HCT116 (cell line): Measurements from ENCODE around the gene GNRH2. TPM values are rescaled to one million over a fixed set of nuclear protein-coding genes. Genes with fewer than 3 reads are reported as not detected.
"Not testable (repeated sequence)": the region's sequence is repeated elsewhere in the genome, so short reads cannot be mapped to it uniquely, and the experiment has no call there.

Experiments
- ATAC-seq: fragments of 200-7000 bp; cut with Tn5 transposase; 2 replicates; pipeline ENCODE4 v1.9.1; 2020; ENCODE audit warnings: mild to moderate bottlenecking, moderate library complexity
- BruUV-seq: library from RNA; stranded (reverse); fragments of 400-500 nt; replicated peaks from 2 replicates; lab custom pipeline; 2021; lab: Mats Ljungman, UMichigan
- CTCF ChIA-PET: fragments of 300-600 bp; sonication (Branson Sonifier 250); formaldehyde crosslinking; loops from one replicate; lab custom pipeline; 2021; ENCODE audit warnings: antibody characterized with exemption; lab: Charles Lee
- POLR2A ChIA-PET: fragments of 300-600, 350-600 bp; sonication (Branson Sonifier 250); formaldehyde crosslinking; loops from one replicate; lab custom pipeline; 2021; ENCODE audit warnings: antibody characterized with exemption; lab: Charles Lee
- RAD21 ChIA-PET, 2 experiments: fragments of 300-600 bp; sonication (Branson Sonifier 250); formaldehyde crosslinking; loops; one replicate each; lab custom pipeline; 2023; ENCODE audit warnings: low total read pairs in 2 of 2; ENCODE audit not compliant: uncharacterized antibody in 2 of 2, unreplicated experiment in 2 of 2, low non-redundant PET in 1 of 2; lab: Charles Lee
- DNase-seq: peaks from one replicate; pipeline ENCODE4 v3.0.0-alpha.2; 2010; ENCODE audit warnings: low read depth, low spot score
- H2AFZ ChIP-seq: fragments of 200-600 bp; shearing (Covaris generic), sonication (generic); 2 replicates; pipeline ENCODE4 v1.6.1; 2017; ENCODE audit warnings: low read depth, mixed run types, mixed read lengths, antibody characterized with exemption, low read length; ENCODE audit not compliant: poor library complexity, severe bottlenecking
- H3K27ac ChIP-seq: 2 replicates; pipeline ENCODE4 v1.5.1; 2012; ENCODE audit warnings: low read depth, low read length
- H3K27me3 ChIP-seq: fragments of 200-600 bp; sonication (generic); 2 replicates; pipeline ENCODE4 v1.6.1; 2016; ENCODE audit warnings: mixed run types, low read length, mixed read lengths; ENCODE audit not compliant: insufficient read depth
- H3K36me3 ChIP-seq, 2 experiments: fragments of 200-500 bp in 1 of 2; fragments of 200-600 bp in 1 of 2; sonication (Bioruptor generic) in 1 of 2; sonication (generic) in 1 of 2; 2 replicates each; pipeline versions ENCODE4 v1.5.1 to v1.6.1; 2014 to 2016; ENCODE audit warnings: low read length in 2 of 2, inconsistent platforms in 1 of 2, mixed read lengths in 1 of 2, mixed run types in 1 of 2; ENCODE audit not compliant: insufficient read depth in 2 of 2, control insufficient read depth in 1 of 2
- H3K4me1 ChIP-seq, 2 experiments: fragments of 200-600 bp in 1 of 2; sonication (generic) in 1 of 2; 2 replicates each; pipeline versions ENCODE4 v1.5.1 to v1.6.1; 2012 to 2017; ENCODE audit warnings: low read length in 2 of 2, inconsistent platforms in 1 of 2, mild to moderate bottlenecking in 1 of 2, mixed read lengths in 1 of 2, mixed run types in 1 of 2, moderate library complexity in 1 of 2; ENCODE audit not compliant: insufficient read depth in 2 of 2, control insufficient read depth in 1 of 2
- H3K4me2 ChIP-seq: fragments of 200-600 bp; sonication (generic); 2 replicates; pipeline ENCODE4 v1.6.1; 2017; ENCODE audit warnings: mixed run types, low read length, mixed read lengths
- H3K4me3 ChIP-seq, 2 experiments: fragments of 200-600 bp in 1 of 2; sonication (generic) in 1 of 2; replicated peaks in 1 of 2; 2 replicates each; pipeline ENCODE4 v1.5.1; 2011 to 2016; ENCODE audit warnings: low read length in 2 of 2, control low read depth in 1 of 2, low read depth in 1 of 2, mild to moderate bottlenecking in 1 of 2, mixed read lengths in 1 of 2, mixed run types in 1 of 2
- H3K79me2 ChIP-seq: fragments of 200-600 bp; sonication (generic); 2 replicates; pipeline ENCODE4 v1.6.1; 2017; ENCODE audit warnings: mild to moderate bottlenecking, mixed run types, low read length, moderate library complexity, mixed read lengths; ENCODE audit not compliant: insufficient read depth
- H3K9ac ChIP-seq: fragments of 200-600 bp; sonication (generic); 2 replicates; pipeline ENCODE4 v1.6.1; 2016; ENCODE audit warnings: low read length, mixed read lengths
- H3K9me2 ChIP-seq: fragments of 200-600 bp; sonication (generic), shearing (Covaris generic); 2 replicates; pipeline ENCODE4 v1.6.1; 2017; ENCODE audit warnings: mixed run types, mild to moderate bottlenecking, moderate library complexity; ENCODE audit not compliant: insufficient read depth
- H3K9me3 ChIP-seq, 2 experiments: fragments of 200-500 bp in 1 of 2; fragments of 200-600 bp in 1 of 2; sonication (Bioruptor generic) in 1 of 2; sonication (generic) in 1 of 2; 2 replicates each; pipeline ENCODE4 v1.6.1; 2014 to 2017; ENCODE audit warnings: low read length in 2 of 2, mixed read lengths in 2 of 2, inconsistent platforms in 1 of 2, low read depth in 1 of 2, mild to moderate bottlenecking in 1 of 2, mixed run types in 1 of 2, moderate library complexity in 1 of 2; ENCODE audit not compliant: control insufficient read depth in 1 of 2, insufficient read depth in 1 of 2
- H4K20me1 ChIP-seq: fragments of 200-600 bp; sonication (generic), shearing (Covaris generic); 2 replicates; pipeline ENCODE4 v1.6.1; 2017; ENCODE audit warnings: mixed run types, mild to moderate bottlenecking, moderate library complexity; ENCODE audit not compliant: insufficient read depth
- CBX3 ChIP-seq: IDR thresholded peaks from 2 replicates; pipeline ENCODE4 v1.6.1; 2012; ENCODE audit warnings: low read depth
- CTCF ChIP-seq, 3 experiments: fragments of 200-600 bp in 1 of 3; sonication (generic) in 1 of 3; IDR thresholded peaks in 2 of 3; conservative IDR thresholded peaks in 1 of 3; 2 replicates each; pipeline ENCODE4 v1.5.1; 2012 to 2017; ENCODE audit warnings: low read depth in 2 of 3, low read length in 2 of 3, antibody characterized with exemption in 1 of 3, borderline replicate concordance in 1 of 3, control low read depth in 1 of 3, mild to moderate bottlenecking in 1 of 3, mixed read lengths in 1 of 3, mixed run types in 1 of 3, moderate library complexity in 1 of 3; ENCODE audit not compliant: insufficient read depth in 1 of 3
- EGR1 ChIP-seq: IDR thresholded peaks from 2 replicates; pipeline ENCODE4 v1.6.1; 2012; ENCODE audit warnings: low read depth
- EZH2 ChIP-seq: fragments of 200-600 bp; sonication (generic); IDR thresholded peaks from 2 replicates; pipeline ENCODE4 v1.6.1; 2017; ENCODE audit warnings: antibody characterized with exemption, mixed run types
- JUND ChIP-seq: IDR thresholded peaks from 2 replicates; pipeline ENCODE4 v1.6.1; 2012
- POLR2AphosphoS5 ChIP-seq: IDR thresholded peaks from 2 replicates; pipeline ENCODE4 v1.6.1; 2011; ENCODE audit warnings: mild to moderate bottlenecking, low read depth, low read length, moderate library complexity
- RAD21 ChIP-seq: IDR thresholded peaks from 2 replicates; pipeline ENCODE4 v1.6.1; 2012; ENCODE audit warnings: low read depth, mild to moderate bottlenecking
- SP1 ChIP-seq: IDR thresholded peaks from 2 replicates; pipeline ENCODE4 v1.6.1; 2012; ENCODE audit warnings: low read depth
- SRF ChIP-seq: IDR thresholded peaks from 2 replicates; pipeline ENCODE4 v1.6.1; 2012; ENCODE audit warnings: low read depth
- TCF7L2 ChIP-seq: IDR thresholded peaks from 2 replicates; pipeline ENCODE4 v1.7.0; 2011; ENCODE audit warnings: borderline replicate concordance, inconsistent platforms; ENCODE audit not compliant: insufficient read depth, insufficient read length; ENCODE audit errors: extremely low read depth
- ZBTB33 ChIP-seq: IDR thresholded peaks from 2 replicates; pipeline ENCODE4 v1.6.1; 2011; ENCODE audit warnings: mild to moderate bottlenecking, low read length, moderate library complexity; ENCODE audit not compliant: insufficient replicate concordance; ENCODE audit errors: extremely low read depth
- ZNF274 ChIP-seq: fragments of 200-500 bp; sonication (Bioruptor generic); IDR thresholded peaks from 2 replicates; pipeline ENCODE4 v1.6.1; 2014; ENCODE audit warnings: mild to moderate bottlenecking, low read depth, low read length, inconsistent platforms
- intact Hi-C: fragments of 100-400 bp; cut with micrococcal nuclease; formaldehyde crosslinking; loops from 2 replicates; pipeline ENCODE4 v1.10.0; 2022
- total RNA-seq: library from RNA; stranded (reverse); gene quantifications from one replicate; pipeline ENCODE4 v1.2.1, GENCODE V29; 2021; ENCODE audit not compliant: unreplicated experiment
- TF ChIP-seq, protein P1 (sequence below): IDR thresholded peaks from 2 replicates; pipeline ENCODE4 v1.6.1; 2012; ENCODE audit warnings: low read depth

GNRH2 gene
- total RNA-seq, 1 experiment from 2014 or later: 0.32 TPM

DNA sequence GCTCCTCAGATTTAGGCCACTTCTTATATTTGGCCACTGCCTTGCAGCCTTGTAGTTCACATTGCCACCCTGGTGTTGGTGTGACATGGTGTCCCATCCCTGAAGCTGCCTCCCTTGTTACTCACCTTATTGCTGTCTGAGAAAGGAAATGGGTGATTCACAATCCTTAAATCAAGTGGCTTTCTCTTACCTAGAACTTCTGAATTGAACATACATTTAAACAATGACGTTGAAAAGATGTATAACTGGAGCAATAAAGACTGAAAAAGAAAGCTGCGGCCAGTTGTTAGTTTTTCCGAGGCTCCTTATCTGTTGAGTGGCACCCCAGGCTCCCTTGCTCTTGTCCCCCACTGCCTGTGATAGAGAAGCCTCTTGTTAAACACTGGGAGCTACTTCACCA is 28.8 kb upstream of the GNRH2 start:
- ChIA-PET POLR2A (no interaction called here), CTCF (no interaction called here), RAD21 (no interaction called here)
- no peak overlapping the region for H3K4me3 ChIP-seq
- peaks cover 6 to 10% of the 10 kb centered on the region in 2 experiments for H3K4me1 ChIP-seq
- H4K20me1 ChIP-seq: no peaks in the 10 kb centered on the region
- intact Hi-C loops: no loop called here
- no peaks in the 10 kb centered on the region for H3K27me3 ChIP-seq
- DNase-seq: no peak
- no TSS peak for BruUV-seq
- no peak for TF ChIP-seq TCF7L2
- no peak for TF ChIP-seq ZNF274
- TF ChIP-seq JUND: no peak
- no peak for TF ChIP-seq CBX3
- no peak for TF ChIP-seq CTCF (IDR thresholded peaks at IDR 0.05 in 2 of 3, conservative IDR thresholded peaks at IDR 0.05 in 1 of 3; ENCODE audit: borderline replicate concordance in 1 of 3, insufficient read depth in 1 of 3, low read depth in 2 of 3, low read length in 2 of 3)
- TF ChIP-seq, protein P1, sequence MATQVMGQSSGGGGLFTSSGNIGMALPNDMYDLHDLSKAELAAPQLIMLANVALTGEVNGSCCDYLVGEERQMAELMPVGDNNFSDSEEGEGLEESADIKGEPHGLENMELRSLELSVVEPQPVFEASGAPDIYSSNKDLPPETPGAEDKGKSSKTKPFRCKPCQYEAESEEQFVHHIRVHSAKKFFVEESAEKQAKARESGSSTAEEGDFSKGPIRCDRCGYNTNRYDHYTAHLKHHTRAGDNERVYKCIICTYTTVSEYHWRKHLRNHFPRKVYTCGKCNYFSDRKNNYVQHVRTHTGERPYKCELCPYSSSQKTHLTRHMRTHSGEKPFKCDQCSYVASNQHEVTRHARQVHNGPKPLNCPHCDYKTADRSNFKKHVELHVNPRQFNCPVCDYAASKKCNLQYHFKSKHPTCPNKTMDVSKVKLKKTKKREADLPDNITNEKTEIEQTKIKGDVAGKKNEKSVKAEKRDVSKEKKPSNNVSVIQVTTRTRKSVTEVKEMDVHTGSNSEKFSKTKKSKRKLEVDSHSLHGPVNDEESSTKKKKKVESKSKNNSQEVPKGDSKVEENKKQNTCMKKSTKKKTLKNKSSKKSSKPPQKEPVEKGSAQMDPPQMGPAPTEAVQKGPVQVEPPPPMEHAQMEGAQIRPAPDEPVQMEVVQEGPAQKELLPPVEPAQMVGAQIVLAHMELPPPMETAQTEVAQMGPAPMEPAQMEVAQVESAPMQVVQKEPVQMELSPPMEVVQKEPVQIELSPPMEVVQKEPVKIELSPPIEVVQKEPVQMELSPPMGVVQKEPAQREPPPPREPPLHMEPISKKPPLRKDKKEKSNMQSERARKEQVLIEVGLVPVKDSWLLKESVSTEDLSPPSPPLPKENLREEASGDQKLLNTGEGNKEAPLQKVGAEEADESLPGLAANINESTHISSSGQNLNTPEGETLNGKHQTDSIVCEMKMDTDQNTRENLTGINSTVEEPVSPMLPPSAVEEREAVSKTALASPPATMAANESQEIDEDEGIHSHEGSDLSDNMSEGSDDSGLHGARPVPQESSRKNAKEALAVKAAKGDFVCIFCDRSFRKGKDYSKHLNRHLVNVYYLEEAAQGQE: no peak
- no peak for TF ChIP-seq POLR2AphosphoS5
- TF ChIP-seq RAD21: no peak
- no peak for TF ChIP-seq SP1
- TF ChIP-seq ZBTB33: no peak
- TF ChIP-seq SRF: no peak
- no peak for TF ChIP-seq EZH2
- TF ChIP-seq EGR1: no peak
- no peak for ATAC-seq
- no peak overlapping the region for H3K4me2 ChIP-seq
- H3K9ac ChIP-seq: no peak overlapping the region
- H3K27ac ChIP-seq: no peak overlapping the region
- H3K36me3 ChIP-seq: peaks cover 2 to 5% of the 10 kb centered on the region in 2 experiments; a peak in 3 of 4 replicates
- H3K9me2 ChIP-seq: no peaks in the 10 kb centered on the region
- no peaks in the 10 kb centered on the region for H3K79me2 ChIP-seq
- no peaks in the 10 kb centered on the region for H3K9me3 ChIP-seq
- no peak overlapping the region for H2AFZ ChIP-seq

- H3K4me2 ChIP-seq, RAD21 ChIA-PET, H3K9ac ChIP-seq, DNase-seq, H3K4me3 ChIP-seq, BruUV-seq, H4K20me1 ChIP-seq, H3K9me2 ChIP-seq, H2AFZ ChIP-seq, POLR2A ChIA-PET, H3K4me1 ChIP-seq, CTCF ChIA-PET, H3K79me2 ChIP-seq, H3K27me3 ChIP-seq, H3K9me3 ChIP-seq, intact Hi-C loops, H3K27ac ChIP-seq, H3K36me3 ChIP-seq, ATAC-seq: not testable (repeated sequence)
Measured at GRCh38 chr20:3015302-3015701, 28.1 kb upstream of the GNRH2 start.
